Islet of Langerhans (tissue), 1 donor: ENCODE results near the gene FASN.

Experiments
- FAIRE-seq: peaks from one replicate; lab custom pipeline; 2011; peaks lifted over from hg19 to GRCh38; lab: Jason Lieb, UNC

The FASN gene

DNA sequence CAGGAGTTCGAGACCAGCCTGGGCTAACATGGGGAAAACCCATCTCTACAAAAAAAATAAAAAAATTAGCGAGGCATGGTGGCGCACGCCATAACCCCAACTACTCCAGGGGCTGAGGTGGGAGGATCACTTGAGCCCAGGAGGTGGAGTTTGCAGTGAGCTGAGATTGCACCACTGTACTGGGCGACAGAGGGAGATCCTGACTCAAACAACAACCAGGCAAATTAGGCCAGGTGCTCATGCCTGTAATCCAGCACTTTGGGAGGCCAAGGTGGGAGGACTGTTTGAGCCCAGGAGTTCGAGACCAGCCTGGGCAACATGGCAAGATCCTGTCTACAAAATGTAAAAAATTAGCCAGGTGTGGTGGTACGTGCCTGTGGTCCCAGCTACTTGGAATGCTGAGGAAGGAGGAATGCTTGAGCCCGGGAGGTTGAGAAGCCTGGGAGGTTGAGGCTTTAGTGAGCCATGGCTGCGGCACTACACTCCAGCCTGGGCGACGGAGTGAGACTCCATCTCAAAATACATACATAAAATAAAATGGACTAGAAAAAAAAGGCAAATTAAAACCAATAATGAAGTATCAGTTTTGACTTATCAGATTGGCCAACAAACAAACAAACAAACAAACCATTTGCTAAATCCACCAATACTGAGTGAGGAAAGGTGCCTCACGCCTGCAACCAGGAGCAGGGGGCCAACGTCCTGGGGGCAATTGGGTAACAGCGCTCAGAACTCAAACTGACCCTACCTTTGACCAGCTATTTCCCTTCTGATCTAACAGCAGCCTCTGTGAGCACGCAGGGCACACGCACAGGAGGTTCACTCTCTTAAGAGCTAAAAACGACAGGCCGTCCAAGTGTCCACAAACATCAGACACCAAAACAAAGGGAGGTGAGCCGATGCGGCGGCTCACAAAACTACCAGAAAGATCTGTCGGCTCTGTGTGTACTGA, 19.4 kb upstream of the FASN start:
- FAIRE-seq, result no peak

DNA sequence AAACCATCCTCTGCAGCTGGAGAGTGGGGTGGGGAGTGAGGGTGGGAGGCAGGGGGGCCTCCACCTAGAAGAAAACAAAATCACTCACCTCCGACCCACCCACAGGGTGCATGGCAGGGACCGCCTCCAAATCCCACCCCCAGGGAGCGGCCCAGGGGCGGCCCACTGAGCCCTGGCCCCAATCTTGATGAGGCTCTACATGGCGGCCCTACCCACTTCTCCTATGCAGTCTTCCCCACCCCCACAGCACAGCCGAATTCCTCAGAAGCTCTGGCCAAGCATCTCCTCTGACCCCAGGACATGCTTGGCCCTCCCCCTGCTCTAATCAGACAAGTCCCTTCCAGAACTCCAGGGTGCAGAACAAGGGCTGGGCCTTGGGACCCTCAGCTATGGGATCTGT, 18.2 kb upstream of the FASN start:
- no peak for FAIRE-seq

DNA sequence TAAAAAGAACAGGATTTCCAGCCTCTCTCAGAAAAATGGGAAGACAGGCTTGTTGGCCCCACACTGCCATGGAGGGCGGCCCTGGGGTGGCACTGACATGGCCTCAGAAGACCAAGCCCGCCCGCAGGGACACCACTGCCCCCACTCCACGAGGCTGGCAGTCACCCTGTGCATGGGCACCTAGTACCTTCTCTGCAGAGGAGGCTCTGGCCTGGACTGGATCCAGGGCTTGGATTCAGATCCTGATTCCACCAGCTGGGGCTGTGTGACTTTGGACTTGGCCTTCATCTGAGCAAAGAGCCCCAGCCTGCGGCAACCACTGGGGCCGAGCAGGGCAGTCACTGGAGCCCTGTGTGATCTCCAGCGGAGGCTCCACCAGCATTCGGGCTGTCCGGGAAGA, 16.8 kb upstream of the FASN start:
- no peak for FAIRE-seq

DNA sequence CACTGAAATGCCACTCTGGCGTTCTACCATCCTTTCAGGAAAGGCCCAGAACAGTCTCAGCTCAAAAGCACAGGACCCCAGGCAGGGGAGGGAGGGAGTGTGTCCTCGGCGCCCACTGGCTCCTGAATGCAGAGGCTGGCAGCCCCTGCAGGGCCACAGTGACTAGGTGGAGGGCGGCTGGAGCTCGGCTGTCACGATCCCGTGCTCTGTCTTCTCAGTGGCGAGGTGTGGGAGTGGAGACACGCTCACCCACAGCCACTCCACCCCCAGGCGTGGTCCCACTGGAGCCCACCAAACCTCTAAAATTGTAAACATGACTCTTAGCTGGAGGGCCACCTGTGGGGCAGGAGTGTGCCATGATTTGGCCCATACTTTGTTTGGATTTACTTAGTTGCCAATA, 16.4 kb upstream of the FASN start:
- FAIRE-seq, result no peak

DNA sequence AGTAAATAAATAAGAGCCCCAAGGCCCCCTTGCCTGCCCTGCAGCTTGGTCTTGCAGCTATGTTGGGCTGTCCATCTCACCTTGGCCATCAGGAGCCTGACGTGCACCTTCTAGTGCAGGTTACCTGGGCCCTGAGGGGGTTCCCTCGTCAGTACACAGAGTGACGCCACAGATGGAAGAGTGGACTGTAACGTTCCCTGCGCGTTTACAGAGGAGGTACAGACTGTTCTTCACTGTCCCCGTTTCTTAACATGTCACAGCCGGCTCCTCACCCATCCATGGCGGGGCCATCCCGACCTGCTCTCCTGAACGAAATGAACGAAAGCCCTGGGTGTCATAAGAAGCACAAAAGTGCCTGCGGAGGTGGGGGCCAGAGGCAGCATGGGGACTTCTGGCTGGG, 15.9 kb upstream of the FASN start:
- FAIRE-seq, result no peak

DNA sequence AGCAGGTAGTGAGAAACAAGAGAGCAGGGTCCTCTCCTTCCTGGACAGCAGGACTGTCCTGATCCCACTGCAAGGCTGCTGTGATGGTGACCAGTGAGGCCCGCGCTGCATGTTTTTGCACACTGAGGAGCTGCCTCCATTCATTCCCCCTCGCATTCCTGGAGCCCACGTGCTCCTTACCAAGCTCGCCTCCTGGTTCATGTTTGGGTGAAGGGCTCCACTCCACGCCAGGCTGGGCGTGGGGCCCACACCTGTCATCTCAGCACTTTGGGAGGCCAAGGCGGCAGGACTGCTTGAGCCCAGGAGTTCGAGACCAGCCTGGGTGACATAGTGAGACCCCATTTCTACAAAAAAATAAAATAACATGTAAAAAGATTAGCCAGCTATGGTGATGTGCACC, 15.4 kb upstream of the FASN start:
- FAIRE-seq, result no peak

DNA sequence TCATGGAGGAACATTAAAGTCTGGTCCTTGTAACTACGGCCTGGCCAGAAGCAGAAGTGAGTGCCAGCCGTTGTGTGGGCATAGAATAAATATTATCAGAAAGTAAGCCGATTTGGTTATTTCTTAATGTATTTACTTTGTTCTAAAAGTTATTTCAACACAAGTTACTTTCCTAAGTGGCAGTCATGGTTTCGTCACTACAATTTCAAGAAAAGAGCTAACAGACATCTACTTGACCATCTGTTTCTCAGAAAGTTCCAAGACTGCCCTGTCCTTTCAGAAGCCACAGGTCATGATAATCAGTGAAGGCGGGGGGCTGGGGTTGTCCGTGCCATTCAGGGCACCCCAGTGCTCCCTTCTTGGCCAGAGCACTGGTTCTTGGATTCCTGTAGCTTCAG, 14.9 kb upstream of the FASN start:
- no peak for FAIRE-seq

DNA sequence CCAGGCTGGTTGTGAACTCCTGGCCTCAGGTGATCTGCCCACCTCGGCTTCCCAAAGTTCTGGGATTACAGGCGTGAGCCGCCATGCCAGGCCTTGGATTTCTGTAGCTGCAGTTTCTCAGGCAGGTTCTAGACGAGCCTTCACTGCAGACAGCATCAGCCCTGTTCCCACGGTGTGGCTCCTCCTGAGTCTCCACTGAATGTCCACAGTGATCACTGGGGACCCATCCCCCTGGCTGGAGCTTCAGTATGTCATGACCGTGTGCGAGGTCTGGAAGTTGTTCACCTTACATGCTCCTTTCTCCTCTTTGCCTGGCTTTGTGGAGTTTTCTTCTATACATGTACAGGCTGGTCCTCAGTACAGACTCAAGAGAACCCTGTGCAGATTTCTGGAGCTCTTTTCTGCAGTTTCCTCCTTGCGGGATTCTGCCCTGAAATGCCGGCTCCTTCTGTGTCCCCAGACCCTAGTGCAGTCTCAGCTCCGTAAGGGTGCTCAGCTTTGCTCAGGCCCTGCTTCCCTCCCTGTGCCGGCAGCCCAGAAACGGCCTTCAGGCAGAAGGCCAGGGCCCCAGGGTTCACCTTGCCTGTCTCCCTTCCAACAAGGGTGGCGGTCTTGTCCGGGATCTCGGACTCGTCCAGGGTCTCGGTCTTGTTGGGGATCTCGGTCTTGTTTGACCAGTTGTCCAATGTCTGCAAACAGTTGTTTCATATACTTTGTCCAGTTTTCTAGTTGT, 14.3 kb upstream of the FASN start:
- FAIRE-seq, result no peak

DNA sequence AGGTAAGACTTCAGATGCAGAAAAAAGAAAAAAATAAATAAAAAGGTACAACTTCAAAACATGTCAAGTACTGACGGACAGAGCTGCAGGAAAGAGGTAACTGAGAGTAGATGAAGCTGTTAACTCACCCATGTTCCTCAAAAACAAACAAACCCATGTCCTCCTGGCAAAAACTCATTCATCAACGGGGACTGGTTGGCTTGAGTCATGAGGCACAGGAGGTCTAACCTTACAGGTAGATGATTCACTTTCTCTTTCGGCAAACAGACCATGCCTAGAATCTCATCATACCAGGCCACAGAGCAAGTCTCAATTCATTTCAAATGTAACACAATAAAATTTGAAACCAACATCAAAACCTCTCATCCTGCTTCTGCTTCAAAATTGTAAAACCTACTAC, 12.3 kb upstream of the FASN start:
- FAIRE-seq, result peak; percentile 99

DNA sequence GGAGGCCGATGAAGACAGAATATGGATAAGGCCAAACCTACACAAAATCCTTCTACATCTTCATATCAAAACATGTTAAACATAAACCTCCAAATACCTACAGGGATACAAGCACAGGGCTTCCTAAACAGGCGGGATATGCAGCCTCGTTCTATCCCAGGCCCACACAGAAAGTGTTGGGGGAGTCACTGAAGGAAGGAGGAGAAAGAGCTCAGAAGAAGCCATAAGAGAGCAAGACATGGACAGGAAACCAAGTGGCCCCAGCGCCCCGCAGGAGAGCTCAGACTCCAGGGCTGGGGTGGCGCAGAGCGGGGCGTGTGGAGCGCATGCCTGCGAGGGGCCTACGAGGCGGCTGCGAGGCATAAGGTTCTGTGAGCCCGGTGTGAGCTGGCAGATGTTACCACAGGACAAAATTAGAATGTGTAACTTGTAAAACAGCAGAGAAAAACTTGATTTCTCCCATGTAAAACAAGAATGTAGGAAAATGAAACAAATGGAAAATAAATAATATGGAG, 11.0 kb upstream of the FASN start:
- no peak for FAIRE-seq

DNA sequence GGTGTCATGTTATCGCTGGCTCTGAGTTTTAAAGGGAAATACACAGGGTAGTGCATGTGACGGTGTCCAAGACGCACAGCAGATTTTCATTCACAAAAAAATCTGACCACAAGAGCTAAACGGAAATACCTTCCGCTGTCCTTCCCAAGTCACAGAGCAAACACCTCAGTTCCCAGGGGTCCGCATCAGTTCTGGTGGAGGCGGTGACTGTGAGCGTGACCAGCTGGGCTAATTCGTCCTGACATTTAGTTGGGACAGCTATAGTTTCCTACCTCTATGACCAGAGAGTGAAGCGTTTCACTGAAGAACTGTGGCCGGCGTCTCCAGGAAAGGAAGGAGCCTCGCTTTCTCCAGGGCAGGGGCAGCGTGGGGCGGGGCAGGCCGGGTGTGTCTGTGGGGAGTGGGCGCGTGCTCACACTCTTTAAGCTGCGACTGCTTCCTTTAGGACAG, 10.5 kb upstream of the FASN start:
- FAIRE-seq, result no peak

DNA sequence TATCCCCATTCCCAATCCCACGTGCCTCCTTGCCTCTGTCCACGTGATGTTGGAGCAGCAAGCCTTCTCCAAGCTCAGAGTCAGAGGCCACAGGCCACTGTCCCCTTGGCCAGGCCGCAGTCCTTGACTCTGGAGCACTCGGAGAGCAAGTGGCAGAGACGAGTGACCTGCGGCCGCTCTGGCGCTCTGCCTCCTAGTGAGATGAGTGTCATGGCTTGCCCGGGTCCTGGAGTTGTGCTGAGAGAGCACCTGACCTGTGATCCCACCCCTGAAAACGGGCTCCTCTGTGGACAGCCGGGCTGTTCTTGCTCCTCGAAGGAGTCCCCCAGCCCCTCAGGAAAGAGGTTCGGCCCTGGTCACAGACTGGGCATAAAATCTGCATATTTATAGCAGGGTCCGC, 10.0 kb upstream of the FASN start:
- no peak for FAIRE-seq

DNA sequence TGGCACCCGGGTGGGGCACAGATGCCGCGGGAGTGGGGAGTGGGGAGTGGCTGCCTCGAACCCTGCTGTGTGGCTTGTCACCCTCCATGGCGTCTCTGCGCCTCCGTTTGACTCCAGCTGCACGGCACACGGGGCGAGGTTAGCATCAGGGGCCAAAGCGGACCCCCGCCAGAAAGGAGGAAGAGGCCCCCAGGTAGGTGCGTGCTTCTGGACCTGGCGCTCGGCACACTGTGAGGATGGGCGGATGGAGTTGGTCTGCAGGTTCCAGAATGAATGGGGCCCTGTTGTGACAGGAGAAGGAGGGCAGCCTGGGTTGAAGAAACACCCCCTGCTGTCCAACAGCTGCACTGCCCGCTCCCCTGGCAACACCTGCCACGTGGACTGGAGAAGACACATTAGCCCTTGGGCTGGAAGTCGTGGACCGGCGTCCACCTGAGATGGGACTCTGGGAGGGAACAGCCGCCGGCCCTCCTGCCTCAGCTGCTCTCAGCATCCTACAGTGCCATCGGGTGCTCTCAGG, 9.4 kb upstream of the FASN start:
- FAIRE-seq, result no peak

DNA sequence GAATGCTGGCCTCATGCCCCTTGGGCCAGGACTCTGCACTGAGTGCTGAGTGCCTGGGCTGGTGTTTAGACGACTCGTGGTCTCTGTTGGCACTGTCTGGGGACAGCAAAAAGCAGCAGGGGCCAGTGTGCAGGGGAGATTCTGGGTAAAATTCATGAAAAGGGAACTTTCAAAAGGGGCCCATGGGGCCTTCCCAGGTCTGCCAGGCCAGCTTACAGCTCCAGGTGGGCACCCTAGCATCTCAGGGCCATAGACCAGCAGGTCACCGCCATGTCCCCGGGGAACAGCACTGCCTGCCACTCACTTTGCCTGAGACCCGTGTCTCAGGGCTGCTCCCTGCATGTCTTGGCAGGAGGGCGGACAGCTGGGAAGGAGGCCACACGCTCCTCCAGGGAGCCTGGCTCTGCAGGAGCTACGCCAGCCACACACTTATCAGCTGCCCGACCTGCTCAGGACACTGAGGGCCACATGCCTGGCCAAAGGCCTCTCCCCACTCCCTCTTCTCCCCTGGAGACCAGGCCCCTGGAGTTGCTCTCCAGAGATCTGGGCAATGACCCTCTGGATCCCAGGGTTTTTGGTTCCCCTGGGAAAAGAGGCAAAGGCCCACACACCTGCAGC, 8.8 kb upstream of the FASN start:
- FAIRE-seq, result no peak

DNA sequence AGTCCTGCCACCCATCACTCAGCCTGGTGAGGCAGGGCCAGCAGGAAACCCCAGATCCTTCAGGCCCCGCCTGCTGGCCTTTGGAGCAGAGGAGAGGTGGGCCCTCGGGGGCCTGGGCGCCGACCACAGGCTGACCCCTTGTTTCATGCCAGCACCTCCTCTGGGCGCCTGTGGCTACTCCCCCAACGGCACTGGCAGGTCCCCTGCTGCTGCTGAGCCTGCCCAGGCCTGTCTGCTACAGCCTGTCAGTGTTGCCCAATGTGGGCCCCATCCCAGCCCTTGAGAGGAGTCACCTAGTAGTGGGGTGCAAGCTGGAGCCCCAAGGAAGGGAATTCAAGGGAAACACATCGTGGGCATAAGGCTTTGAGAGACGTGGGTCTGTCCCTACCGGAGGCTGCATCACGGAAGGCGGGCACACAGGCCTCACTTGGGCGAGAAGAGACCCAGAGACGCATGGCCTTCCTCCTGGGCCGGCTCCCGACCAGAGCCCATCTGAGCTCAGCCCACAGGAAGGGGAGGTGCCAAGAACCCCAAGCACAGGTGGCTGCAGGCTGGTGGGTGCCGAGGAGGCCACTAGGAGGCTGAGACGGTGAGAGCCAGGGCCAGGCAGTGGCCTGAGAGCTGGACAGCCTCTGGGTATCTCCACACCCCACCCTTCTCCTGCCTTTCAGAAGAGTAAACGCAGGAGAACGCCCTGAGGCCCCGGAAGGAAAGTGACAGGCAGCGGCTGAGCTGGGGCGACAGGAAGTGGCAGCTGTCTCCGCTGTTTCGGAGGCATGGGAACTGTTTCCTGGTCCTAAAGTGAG, 8.0 kb upstream of the FASN start:
- FAIRE-seq, result no peak

DNA sequence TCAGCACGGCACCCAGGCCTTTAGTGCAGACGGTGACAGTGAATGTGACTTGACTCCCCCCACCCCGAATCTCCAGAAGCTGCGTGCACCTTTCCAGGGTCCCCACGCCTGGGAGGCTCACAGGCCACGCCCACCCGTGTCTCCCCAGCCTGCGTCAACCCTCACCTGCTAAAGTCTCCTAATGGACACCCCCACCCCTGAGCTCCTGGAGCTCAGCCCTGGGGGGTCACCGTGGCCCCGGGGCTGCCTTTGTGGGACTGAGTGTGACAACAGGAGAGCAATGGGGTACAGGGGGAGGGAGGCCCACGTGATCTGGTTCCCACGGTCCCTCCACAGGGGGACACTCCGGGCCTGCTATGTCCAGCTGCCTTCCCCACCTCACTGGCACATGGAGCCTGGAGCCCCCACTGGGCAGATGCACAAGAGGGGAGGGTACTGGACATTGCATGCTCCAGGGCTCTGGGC, 7.4 kb upstream of the FASN start:
- FAIRE-seq, result no peak

DNA sequence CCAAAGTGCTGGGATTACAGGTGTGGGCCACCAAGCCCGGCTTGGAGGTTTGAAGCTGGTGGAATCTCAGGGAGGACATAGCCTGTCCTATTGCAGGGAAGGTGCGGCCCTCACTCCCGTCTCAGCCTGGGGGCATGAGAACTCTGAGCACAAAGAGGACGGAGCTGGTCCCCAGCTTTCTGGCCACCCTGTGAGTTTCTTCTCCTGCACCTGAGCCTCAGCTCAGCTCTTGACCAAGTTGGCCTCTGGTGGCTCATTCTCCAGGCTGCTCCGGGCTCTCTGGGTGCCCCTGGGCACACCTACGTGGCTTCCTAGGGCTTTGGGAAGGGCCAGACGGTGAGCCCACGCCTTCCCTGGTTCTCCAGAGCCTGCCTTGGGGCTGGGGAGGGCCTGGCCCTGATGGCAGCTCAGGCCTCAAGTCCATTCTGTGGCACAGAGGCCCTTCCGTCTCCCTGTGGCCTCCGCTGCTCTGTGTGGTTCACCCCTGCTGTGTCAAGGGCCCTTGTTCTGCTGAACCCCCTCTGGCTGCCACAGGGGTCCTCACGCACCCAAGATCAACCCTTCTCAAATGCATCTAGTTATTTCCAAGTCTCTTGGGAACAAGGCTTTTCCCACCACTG, 6.9 kb upstream of the FASN start:
- no peak for FAIRE-seq

DNA sequence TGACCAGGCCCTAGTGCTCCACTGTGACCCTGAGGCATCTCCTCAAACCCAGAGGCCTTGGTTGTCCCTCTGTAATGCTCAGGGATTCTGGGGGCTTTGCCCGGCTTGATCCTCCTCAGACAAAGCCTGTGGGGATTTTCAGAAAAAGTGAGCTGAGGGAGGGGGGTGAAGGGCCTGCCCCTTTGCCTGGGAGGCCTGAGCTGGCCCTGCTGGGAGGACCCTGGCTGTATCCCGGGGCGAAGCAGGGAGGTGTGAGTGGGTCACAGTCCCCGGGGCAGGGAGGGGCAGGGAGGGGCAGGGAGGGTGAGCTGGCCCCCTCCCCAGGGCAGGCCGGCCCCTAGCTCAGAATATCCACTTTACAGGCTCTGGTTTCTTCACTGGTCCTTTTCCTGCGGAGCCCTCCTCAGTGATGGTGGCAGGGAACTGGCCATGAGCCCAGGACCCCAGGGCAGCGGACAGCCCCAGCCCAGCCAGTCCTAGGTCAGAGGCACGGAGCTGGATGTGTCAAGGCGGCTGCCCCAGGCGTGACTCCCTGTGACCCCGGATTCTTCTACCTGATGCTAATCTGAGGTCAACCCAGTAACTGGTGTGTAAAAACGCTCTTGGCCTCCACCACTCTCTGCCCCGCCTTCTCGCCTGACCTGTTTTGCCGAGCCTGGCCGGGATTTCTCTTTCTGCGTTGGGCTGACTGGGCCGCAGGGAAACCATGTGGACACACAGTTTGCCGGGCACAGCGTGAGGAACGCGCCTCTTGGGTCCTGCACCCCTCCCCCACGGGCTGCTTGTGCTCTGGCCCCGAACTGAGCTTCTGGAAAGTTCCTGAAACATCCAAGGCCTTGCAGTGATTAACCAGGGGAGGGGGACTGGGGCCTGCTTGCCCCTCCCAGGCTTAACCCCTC, 5.8 kb upstream of the FASN start:
- no peak for FAIRE-seq

DNA sequence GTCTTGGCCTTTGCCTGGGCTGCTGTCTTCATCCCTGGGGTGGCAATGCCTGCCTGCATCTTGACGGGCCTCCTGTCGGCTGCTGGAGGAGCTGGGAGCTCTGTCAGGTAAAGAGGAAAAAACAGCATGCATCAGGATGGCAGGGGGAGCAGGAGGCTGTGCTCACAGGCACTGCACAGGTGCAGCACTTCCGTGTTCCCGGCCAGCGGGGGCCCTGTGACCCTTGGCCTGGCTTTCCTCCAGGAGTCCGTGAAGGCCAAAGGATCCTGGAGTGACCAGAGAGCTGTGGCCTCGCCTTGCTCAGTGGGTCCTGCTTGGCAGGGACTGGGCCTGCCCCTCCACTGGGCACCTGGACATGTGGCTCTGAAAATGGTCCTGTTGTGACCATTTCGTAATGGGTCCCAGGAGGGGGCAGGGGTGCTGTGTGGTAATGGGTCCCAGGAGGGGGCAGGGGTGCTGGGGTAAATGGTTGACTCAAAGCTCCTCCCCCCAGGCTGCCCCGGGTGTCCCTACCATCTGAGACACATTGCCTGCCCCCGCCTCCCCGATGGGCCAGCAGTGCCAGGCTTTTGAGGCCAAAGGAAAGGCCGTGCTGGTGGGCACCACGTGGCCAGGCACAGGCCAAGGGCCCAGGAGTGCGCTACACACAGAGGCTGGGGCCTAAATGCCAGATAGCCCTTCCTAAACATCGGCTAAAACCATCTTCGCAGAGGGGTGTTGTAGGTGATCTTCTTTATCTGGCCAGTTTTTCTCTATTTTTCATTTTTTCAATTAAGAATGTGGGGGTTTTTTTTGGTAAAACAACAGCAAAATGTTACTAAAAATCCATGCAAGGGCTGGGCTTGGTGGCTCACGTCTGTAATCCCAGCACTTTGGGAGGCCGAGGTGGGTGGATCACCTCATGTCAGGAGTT, 4.0 kb upstream of the FASN start:
- no peak for FAIRE-seq
